ENCODE data around the gene PDXK. TPM values are rescaled to one million over a fixed set of nuclear protein-coding genes. Genes with fewer than 3 reads are reported as not detected.
A peak's percentile ranks its signal among the peaks of the same experiment; 100 is the strongest.

The PDXK gene
- polyA plus RNA-seq, 1 donor from 2014 or later = 22.8 TPM

- Histone ChIP-seq H3K9me2 (ENCODE audit: insufficient read depth, low read length) (no peaks in the 10 kb centered on the region), H3K27ac (ENCODE audit: low read length) (no peak overlapping the region), H3F3A (ENCODE audit: insufficient read depth, low read length, poor library complexity, severe bottlenecking) (no peaks in the 10 kb centered on the region), H3K4me3 (ENCODE audit: low read length) (peak overlapping the region; percentile 92), H3K4me2 (ENCODE audit: low read length) (no peak overlapping the region), H3K9ac (ENCODE audit: low read length) (no peak overlapping the region), H3K36me3 (ENCODE audit: insufficient read depth, low read length) (no peaks in the 10 kb centered on the region), H3K79me2 (replicated peaks; ENCODE audit: insufficient read depth, low read length) (no peaks in the 10 kb centered on the region), H3K27me3 (ENCODE audit: insufficient read depth, low read depth, low read length) (no peaks in the 10 kb centered on the region), H3K9me3 (ENCODE audit: low read length) (no peaks in the 10 kb centered on the region), H4K20me1 (ENCODE audit: insufficient read depth) (no peaks in the 10 kb centered on the region), H2AFZ (ENCODE audit: low read depth, low read length) (no peak overlapping the region)
- TF ChIP-seq MXI1 (conservative IDR thresholded peaks at IDR 0.05; ENCODE audit: poor library complexity, severe bottlenecking) (no peak), EP300 (conservative IDR thresholded peaks at IDR 0.05; ENCODE audit: poor library complexity, severe bottlenecking) (no peak)
- TF ChIP-seq, protein P1, sequence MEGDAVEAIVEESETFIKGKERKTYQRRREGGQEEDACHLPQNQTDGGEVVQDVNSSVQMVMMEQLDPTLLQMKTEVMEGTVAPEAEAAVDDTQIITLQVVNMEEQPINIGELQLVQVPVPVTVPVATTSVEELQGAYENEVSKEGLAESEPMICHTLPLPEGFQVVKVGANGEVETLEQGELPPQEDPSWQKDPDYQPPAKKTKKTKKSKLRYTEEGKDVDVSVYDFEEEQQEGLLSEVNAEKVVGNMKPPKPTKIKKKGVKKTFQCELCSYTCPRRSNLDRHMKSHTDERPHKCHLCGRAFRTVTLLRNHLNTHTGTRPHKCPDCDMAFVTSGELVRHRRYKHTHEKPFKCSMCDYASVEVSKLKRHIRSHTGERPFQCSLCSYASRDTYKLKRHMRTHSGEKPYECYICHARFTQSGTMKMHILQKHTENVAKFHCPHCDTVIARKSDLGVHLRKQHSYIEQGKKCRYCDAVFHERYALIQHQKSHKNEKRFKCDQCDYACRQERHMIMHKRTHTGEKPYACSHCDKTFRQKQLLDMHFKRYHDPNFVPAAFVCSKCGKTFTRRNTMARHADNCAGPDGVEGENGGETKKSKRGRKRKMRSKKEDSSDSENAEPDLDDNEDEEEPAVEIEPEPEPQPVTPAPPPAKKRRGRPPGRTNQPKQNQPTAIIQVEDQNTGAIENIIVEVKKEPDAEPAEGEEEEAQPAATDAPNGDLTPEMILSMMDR (IDR thresholded peaks at IDR 0.05; ENCODE audit: poor library complexity, severe bottlenecking) = no peak
These were observed 2.3 kb downstream of the PDXK start for GRCh38 chr21:43721206-43721605.

DNA sequence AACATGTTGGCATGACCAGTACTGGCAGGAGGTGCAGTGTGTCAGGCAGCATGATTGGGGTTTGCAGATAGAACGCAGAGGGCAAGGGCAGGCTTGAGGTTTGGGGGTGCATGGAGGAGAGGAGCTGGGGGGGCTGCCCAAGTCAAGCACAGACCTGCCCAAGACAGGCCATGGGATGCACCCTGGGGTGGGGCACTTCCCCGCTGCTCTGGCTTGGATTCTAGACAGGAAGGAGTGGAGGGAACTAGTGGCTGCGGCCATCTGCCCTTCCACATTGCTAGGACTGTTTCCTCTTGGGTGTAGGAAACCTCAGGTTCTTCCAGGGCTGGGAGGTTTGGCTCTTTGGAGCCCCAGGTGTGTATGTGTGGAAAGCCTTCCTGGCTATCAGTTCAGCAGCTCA lies 3.0 kb downstream of the PDXK start:
- TF ChIP-seq TAF1 (IDR thresholded peaks at IDR 0.05; ENCODE audit: low read depth) (no peak), RAD21 (conservative IDR thresholded peaks at IDR 0.05) (no peak)
- Histone ChIP-seq H2AFZ (ENCODE audit: low read depth, low read length) (no peak overlapping the region), H3K27me3 (ENCODE audit: insufficient read depth, low read depth, low read length) (no peaks in the 10 kb centered on the region), H3K9me2 (ENCODE audit: insufficient read depth, low read length) (no peaks in the 10 kb centered on the region), H3K36me3 (ENCODE audit: insufficient read depth, low read length) (no peaks in the 10 kb centered on the region), H4K20me1 (ENCODE audit: insufficient read depth) (no peaks in the 10 kb centered on the region), H3K27ac (ENCODE audit: low read length) (no peak overlapping the region), H3K79me2 (replicated peaks; ENCODE audit: insufficient read depth, low read length) (no peaks in the 10 kb centered on the region), H3F3A (ENCODE audit: insufficient read depth, low read length, poor library complexity, severe bottlenecking) (no peaks in the 10 kb centered on the region), H3K9ac (ENCODE audit: low read length) (no peak overlapping the region), H3K9me3 (ENCODE audit: low read length) (no peaks in the 10 kb centered on the region), H3K4me2 (ENCODE audit: low read length) (no peak overlapping the region), H3K4me3 (ENCODE audit: low read length) (no peak overlapping the region)

GRCh38 chr21:43723648-43724047 lies 4.7 kb downstream of the PDXK start:
- Histone ChIP-seq H3K4me2 (ENCODE audit: low read length) (no peak overlapping the region), H3K27ac (ENCODE audit: low read length) (no peak overlapping the region), H3K27me3 (ENCODE audit: insufficient read depth, low read depth, low read length) (no peaks in the 10 kb centered on the region), H3K9me2 (ENCODE audit: insufficient read depth, low read length) (no peaks in the 10 kb centered on the region), H2AFZ (ENCODE audit: low read depth, low read length) (no peak overlapping the region), H3K36me3 (ENCODE audit: insufficient read depth, low read length) (no peaks in the 10 kb centered on the region), H3K9ac (ENCODE audit: low read length) (no peak overlapping the region), H4K20me1 (ENCODE audit: insufficient read depth) (no peaks in the 10 kb centered on the region), H3K9me3 (ENCODE audit: low read length) (no peaks in the 10 kb centered on the region), H3F3A (ENCODE audit: insufficient read depth, low read length, poor library complexity, severe bottlenecking) (no peaks in the 10 kb centered on the region), H3K79me2 (replicated peaks; ENCODE audit: insufficient read depth, low read length) (no peaks in the 10 kb centered on the region), H3K4me3 (ENCODE audit: low read length) (no peak overlapping the region)
- TF ChIP-seq RAD21 (conservative IDR thresholded peaks at IDR 0.05) (no peak), POLR2AphosphoS5 (IDR thresholded peaks at IDR 0.05) (no peak), MXI1 (conservative IDR thresholded peaks at IDR 0.05; ENCODE audit: poor library complexity, severe bottlenecking) (no peak), SMC3 (conservative IDR thresholded peaks at IDR 0.05; ENCODE audit: poor library complexity) (no peak), EP300 (conservative IDR thresholded peaks at IDR 0.05; ENCODE audit: poor library complexity, severe bottlenecking) (no peak), EZH2 (IDR thresholded peaks at IDR 0.05; ENCODE audit: borderline replicate concordance, insufficient read depth, low read length, poor library complexity, severe bottlenecking) (no peak), TAF1 (IDR thresholded peaks at IDR 0.05; ENCODE audit: low read depth) (no peak)
- TF ChIP-seq, protein P1 (IDR thresholded peaks at IDR 0.05; ENCODE audit: poor library complexity, severe bottlenecking) = no peak
- TF ChIP-seq, protein P2, sequence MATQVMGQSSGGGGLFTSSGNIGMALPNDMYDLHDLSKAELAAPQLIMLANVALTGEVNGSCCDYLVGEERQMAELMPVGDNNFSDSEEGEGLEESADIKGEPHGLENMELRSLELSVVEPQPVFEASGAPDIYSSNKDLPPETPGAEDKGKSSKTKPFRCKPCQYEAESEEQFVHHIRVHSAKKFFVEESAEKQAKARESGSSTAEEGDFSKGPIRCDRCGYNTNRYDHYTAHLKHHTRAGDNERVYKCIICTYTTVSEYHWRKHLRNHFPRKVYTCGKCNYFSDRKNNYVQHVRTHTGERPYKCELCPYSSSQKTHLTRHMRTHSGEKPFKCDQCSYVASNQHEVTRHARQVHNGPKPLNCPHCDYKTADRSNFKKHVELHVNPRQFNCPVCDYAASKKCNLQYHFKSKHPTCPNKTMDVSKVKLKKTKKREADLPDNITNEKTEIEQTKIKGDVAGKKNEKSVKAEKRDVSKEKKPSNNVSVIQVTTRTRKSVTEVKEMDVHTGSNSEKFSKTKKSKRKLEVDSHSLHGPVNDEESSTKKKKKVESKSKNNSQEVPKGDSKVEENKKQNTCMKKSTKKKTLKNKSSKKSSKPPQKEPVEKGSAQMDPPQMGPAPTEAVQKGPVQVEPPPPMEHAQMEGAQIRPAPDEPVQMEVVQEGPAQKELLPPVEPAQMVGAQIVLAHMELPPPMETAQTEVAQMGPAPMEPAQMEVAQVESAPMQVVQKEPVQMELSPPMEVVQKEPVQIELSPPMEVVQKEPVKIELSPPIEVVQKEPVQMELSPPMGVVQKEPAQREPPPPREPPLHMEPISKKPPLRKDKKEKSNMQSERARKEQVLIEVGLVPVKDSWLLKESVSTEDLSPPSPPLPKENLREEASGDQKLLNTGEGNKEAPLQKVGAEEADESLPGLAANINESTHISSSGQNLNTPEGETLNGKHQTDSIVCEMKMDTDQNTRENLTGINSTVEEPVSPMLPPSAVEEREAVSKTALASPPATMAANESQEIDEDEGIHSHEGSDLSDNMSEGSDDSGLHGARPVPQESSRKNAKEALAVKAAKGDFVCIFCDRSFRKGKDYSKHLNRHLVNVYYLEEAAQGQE (IDR thresholded peaks at IDR 0.05; ENCODE audit: borderline replicate concordance) = no peak
